GM21619 (cell line): ENCODE results near the gene DAB2IP.

Source experiments
- ATAC-seq: cut with Tn5 transposase; IDR thresholded peaks from one replicate; pipeline ENCODE4 v1.9.1; 2021; ENCODE audit not compliant: unreplicated experiment

DAB2IP gene

GRCh38 chr9:121813519-121814210, 162.2 kb downstream of the DAB2IP start:
- no peak for ATAC-seq

DNA sequence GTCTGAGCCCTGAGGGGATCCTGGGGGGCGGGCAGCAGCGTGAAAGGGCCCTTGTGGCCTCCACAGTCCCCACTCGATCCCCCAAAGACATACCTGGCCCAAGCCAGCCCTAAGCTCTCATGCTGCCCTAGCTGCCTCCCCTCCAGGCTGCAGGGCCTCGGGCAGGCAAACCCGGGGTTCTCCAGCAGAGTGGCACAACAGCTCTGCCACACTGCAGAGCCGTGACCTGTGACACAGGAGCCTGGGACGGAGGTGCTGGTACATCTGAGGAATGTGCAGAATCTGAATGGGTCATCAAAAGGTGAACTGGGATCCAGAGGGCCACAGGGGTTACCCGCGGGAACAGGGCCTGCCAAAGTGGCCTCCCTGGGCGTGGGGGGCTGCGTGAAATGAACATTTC, 163.2 kb downstream of the DAB2IP start:
- ATAC-seq = no peak

DNA sequence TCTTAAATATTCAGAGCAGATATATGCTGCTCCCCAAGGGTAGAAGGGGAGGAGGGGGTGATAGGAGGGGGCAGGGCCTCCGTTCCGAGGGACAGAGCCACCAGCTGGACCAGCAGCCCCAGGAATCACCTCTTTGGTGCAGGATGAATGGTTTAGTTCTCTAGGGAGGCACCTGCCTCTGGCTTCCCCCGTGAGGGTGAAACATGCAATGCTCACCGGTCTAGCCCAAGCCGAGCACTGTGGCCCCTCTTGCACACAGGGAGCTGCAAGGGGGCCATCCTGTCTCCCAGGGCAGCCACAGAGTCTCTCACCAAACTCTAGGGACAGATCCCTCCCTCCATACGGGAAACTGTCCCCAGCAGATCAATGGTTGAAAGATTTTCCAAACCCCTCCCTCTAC, 163.7 kb downstream of the DAB2IP start:
- no peak for ATAC-seq

DNA sequence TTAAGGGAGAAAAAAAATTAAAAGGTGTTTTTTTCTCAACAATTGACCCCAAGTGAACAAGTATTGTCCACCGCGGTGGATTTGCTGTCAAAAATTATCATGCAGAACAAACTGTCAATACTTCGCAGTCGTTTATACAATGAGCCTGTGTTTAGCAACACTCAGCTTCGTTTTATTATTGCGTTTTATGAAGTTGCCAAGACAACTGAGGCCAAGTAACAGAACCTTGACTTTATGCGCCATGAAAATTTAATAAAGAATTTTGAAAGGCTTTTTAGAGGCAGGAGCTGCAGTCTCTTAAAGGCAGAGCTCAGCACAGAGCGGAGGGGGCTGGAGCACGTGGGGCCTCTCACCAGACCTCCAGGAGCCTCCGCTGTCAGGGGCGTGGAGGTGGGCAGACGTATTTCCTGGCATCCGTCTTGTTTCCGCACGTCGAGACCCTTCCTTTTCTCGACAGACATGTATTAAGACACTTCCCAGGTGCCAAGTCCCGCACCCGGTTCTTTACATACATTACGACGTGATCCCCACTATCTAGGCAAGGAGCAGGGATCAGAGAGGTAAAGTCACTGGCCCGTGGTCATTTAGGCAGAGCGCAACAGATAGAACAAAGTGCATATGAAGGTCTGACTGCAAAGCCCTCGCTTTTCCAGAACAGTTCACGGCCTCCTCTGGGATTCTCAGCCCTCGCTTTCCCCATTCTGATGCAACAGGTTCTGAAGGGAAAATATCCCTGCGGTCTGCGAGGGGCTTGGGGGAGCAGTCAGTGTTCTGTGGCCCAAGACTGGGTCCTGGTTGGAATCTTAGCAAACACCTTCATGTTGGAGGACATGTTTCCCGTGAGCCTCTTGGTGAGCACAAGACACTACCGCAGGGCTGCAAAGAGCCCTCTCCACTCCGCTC, 164.4 kb downstream of the DAB2IP start:
- ATAC-seq = no peak

- ATAC-seq = no peak
Measured at GRCh38 chr9:121816449-121816817, 165.0 kb downstream of the DAB2IP start.

DNA sequence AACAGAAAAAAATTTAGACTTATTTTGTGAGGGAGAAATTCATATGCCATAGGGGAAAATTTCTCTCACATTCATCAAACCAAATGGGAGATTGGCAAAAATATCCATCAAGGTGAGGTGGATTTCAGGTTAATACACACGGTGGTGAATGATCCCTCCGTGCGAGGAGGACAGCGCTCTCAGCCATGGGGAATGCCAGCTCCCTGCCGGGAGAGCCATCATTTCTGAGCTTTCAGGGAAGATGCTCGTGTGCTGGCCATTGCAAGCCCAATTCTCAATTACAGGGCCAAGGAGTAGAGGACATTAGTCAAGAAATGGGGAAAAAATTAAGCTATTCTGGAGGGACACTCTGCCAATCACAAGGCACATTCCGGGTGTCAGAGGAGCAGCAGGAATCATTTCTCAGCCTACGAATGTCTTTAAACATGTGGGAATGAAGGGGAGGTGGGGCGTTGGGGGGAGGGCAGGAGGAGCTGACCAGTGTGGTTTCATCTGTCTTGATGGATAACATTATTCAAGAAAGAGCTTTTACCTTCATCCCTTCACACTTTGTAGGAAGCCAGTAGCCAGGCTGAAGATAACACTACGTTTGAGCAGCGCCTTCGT, 165.5 kb downstream of the DAB2IP start:
- ATAC-seq = no peak

DNA sequence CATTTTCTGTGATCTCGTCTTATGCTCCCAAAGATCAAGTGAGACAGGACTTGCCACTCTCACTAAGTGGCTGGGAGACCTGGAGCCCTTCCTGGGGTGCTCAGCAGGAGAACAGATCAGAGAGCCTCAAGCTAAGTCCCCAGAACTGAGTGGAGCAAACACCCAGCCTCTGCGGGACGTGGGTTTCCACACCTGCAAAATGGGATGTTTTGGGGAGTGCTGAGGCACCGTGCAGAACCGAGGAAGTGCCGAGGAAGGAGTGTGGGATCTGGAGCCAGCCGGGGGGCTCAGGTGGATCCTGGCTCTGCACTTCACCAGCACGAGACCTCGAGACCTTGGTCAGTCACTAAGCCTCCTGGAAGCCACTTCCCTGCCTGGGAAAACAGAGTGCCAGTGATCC, 166.0 kb downstream of the DAB2IP start:
- no peak for ATAC-seq

- no peak for ATAC-seq
Measured at GRCh38 chr9:121818016-121818661, 166.7 kb downstream of the DAB2IP start.

GRCh38 chr9:121818841-121819427, 167.5 kb downstream of the DAB2IP start:
- no peak for ATAC-seq

GRCh38 chr9:121819428-121820231, 168.2 kb downstream of the DAB2IP start:
- ATAC-seq = no peak

DNA sequence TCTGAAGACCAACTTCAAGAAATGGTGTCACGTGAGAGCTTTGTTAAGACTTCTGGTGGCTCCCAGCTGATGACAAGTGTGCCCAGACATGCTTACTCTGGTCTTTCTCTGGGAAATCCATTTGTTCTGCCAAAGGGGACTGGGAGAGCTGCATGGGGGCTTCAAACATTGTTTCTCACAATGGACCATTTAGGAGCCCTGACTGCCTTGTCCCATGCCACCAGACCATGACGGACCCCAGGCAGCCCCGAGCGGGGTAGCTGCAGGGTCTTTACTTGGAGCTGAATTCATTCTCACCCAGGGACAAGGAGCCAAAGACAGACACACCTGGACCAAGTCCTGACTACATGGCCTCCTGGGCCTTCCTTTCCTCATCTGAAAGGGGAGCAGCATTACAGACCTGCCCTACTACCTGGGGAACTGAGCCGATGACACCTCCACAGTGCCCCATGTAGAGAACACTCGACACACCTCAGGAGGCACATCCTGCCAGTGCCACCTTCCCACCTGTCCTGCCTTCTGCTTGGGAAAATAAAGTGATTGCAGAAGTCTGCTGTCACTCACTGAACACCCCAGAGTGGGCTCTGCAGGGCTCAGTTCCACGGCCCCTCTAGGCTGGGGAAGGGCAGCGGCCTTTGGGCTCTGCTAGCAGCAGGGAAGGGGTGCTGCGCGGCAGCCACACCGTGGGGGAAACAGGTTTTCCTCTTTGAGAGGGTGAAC, 169.0 kb downstream of the DAB2IP start:
- ATAC-seq = no peak

DNA sequence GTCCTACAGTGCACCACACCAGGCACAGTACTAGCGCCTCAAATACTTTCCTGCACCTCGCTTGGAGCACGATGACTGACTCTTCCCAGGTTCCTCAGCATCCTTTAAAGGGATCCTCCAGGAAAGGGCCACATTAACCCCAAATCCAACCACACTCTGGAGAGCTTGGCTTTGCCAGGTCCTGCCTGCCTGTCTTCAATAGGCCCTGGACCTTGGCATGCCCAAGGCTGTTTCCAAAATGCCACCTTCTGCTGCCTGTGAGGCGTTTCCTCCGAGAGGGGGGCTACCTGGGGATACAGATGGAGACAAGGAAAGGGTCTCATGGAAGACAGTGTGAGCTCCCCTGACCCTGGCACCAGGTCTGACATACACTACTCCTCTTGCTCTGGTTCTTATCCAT, 169.9 kb downstream of the DAB2IP start:
- no peak for ATAC-seq

DNA sequence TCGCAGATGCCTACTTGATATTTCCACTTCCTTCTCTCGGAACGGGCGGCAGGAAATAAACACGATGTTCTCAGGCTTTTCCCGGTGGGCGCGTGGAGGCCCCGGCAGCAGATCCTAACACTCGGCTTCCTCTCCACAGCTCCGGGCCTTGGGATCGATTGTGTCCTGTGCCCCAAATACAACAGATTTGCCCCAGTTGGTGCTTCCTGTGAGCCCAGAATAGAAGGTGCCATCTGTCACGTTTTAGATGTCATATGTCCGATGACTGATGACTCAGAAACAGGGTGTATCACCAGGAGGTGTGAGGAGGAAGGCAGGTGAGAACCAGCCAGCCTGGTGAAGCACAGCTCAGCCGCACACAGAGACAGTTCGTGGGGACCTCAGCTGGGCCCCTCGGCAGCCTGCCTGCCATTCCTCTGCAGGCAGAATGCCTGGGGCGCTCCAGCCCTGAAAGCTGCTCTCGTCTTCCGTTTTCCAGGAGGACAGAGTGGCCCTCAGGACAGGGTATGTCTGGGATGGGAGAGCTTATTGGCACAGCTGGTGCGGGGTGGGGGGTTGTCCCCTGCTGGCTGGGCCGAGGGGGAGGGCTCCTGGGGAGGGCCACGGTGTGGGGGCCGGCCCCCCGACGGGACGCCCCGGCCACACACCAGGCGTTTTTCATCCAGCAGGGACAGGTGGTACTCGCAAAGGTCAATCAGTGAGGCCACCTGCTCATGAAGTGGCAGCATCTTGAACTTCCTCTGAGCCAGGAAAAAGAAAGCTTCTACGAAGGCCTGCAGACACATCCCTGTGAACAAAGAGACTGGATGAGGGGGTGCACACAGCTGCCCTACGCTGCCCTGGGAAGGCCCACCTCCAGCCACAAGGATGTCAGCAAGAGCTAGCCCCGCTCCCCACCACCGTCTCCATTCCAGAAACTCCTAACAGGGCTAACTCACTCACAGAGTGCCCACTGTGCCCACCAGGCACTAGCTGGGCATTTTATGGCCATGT, 171.0 kb downstream of the DAB2IP start:
- ATAC-seq = no peak

DNA sequence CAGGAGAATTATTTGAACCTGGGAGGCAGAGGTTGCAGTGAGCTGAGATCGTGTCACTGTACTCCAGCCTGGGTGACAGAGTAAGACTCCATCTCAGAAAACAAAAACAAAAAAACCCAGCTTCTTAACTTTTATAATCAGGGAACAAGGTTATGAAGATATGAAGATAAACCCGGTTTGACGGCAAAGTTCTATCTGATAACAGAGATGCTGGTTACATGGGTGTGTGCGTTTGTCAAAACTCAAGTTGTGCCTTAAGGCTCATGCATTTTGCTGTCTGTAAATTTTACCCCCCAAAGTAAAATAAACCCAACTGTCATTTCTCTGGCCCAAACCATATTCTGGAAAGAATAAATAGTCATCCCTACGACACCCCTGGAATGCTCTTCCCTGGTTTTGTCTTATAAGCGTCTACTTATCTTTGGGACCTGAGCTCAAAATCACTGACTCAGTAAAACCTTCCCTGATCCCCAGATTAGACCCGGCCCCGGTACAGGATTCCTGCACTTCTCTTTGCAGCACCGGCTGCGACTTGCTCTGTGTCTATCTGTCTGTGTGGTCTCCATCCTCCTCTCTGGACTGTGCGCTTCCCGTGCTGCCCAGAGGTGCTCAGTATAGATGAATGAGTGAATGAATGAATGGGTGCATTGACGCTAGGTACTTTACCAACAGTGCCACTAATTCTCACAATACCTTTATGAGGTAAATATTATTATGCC, 172.2 kb downstream of the DAB2IP start:
- ATAC-seq = no peak

DNA sequence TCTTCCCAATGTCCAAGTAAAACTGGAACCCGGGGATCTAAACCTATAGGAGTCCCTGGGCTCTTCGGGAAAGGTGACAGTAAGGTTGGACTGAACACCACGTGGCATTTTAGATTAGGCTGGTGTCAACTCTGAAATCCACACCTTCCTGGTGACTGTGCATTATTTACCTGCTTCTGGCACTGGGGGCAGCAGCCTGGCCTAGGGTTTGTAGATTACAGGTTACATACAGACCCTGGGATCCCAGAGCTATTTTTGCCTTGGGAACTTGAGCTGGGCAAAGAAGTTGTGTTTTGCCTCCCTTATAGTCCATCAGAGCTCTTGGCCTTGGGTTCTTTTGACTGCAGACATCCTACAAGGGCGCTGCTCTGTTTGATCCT, 173.2 kb downstream of the DAB2IP start:
- no peak for ATAC-seq

GRCh38 chr9:121825031-121825691, 173.7 kb downstream of the DAB2IP start:
- no peak for ATAC-seq

DNA sequence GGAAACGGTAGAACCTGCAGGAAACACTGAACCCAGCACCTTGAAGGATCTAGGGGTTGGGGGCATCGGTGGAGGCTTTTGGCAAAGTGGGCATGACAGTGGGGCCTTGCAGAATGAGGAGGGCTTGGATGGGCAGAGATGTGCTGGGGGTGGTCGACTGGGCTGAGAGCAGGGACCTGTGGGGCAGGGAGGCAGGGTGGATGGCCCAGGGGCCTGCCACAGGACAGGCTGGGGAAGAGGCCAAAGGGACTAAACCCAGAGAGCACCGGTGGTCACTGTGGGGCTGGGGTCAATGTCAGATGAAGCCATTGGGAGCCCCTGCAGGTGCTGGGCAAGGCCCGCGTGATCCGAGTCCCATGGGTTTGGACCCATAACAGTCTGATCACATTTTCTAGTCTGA, 175.3 kb downstream of the DAB2IP start:
- no peak for ATAC-seq
